Transverse colon (tissue), 3 donors: Measurements from ENCODE around the gene CHEK2.
"Not testable (repeated sequence)": the region's sequence is repeated elsewhere in the genome, so short reads cannot be mapped to it uniquely, and the experiment has no call there.

ENCODE experiments used
- EP300 ChIP-seq: sonication (generic); formaldehyde crosslinking; IDR thresholded peaks from one replicate; pipeline ENCODE4 v1.6.1; 2017; ENCODE audit warnings: antibody characterized with exemption, low read depth
- POLR2A ChIP-seq: fragments of 450-650 bp; IDR thresholded peaks from one replicate; pipeline ENCODE4 v1.6.1; 2016; ENCODE audit warnings: antibody characterized with exemption, mild to moderate bottlenecking, moderate library complexity
- TF ChIP-seq, protein P1 (sequence below), 5 experiments: fragments of 200-600 bp in 3 of 5; fragments of 450-650 bp in 2 of 5; sonication (generic) in 3 of 5; IDR thresholded peaks; 1 replicate in 2 of 5; 2 replicates in 3 of 5; pipeline ENCODE4 v1.5.1; 2016 to 2017; ENCODE audit warnings: antibody characterized with exemption in 5 of 5, inconsistent platforms in 3 of 5, mild to moderate bottlenecking in 2 of 5, moderate library complexity in 1 of 5

DNA sequence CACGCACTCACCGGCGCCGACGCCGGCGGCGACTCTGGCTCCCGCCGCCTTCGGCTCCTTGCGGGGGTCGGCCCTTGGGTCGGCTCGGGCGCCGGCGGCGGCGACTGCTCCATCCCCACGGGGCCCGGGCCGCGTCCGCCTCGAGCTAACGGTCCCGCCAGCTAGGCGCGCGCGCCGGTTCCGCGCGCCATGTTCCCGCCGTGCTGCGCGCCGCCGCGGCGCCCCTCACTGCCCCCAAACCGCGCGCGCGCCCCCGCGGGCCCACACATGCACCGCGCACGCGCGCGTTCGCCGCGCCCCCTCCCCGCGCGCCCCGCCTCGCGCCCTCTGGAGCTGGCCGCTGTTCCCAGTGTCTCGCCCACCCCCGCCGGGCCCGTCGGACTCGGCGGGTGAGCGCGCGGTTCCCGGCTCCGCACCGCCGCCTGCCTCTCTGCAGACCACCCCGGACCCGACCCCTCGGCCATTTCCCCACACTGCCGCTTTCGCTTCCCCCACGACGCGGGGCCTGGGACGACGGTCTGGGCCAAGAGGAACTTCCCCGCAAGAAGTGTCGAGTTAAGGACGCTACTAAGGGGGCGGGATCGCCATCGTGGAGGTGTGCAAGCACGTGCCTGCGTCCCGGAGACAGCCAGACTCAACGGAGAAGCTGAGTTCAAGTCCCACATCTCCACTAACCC is 61.9 kb downstream of the CHEK2 start, which contains the start of gene TTC28:
- TF ChIP-seq, protein P1, sequence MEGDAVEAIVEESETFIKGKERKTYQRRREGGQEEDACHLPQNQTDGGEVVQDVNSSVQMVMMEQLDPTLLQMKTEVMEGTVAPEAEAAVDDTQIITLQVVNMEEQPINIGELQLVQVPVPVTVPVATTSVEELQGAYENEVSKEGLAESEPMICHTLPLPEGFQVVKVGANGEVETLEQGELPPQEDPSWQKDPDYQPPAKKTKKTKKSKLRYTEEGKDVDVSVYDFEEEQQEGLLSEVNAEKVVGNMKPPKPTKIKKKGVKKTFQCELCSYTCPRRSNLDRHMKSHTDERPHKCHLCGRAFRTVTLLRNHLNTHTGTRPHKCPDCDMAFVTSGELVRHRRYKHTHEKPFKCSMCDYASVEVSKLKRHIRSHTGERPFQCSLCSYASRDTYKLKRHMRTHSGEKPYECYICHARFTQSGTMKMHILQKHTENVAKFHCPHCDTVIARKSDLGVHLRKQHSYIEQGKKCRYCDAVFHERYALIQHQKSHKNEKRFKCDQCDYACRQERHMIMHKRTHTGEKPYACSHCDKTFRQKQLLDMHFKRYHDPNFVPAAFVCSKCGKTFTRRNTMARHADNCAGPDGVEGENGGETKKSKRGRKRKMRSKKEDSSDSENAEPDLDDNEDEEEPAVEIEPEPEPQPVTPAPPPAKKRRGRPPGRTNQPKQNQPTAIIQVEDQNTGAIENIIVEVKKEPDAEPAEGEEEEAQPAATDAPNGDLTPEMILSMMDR (IDR thresholded peaks at IDR 0.05) = not testable (repeated sequence)
- not testable (repeated sequence) for TF ChIP-seq POLR2A, EP300
